ENCODE data around the gene GLIS1.

DNA sequence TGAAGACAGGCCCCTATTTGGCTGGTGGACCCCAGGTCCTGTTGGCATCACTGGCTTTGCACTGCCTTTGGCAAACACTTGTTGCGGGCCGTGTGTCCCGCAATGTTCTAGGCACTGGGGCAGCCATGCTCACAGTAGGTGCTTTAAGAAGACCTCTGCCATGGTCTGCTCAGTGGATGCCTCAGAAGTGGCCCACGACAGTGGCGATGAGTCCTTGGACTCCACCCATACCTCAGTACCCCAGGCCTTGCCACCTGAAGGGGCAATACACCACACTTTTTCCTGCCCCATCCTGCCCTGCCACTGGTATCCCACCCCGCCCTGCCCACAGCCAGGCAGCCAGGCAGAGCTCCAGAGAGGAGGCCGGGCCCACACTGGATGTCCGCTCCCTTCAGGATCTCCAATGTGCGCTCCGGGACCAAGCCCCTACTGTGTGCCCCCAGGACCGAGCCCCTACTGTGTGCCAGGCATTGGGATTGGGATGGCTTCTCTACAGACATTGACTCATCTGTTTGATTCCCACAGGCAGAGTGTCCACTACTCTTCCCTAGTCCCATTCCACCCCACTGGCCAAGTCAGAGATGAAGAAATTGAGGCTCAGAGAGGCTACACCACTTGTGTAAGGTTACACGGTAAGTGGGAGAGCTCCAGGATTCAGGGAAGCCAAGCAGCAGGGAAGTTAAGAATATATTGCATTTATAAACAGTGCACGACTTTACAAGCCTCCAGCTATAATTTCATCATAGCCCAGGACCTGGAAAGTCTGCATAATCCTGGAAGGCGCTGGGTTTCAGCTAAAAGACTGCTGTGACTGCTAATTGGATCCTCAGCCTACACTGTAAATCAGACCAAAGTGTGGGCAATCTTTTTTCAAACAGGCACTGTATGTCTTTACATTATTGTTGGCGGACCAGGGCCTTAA lies 178.1 kb downstream of the GLIS1 start:
- TF ChIP-seq, protein P1, sequence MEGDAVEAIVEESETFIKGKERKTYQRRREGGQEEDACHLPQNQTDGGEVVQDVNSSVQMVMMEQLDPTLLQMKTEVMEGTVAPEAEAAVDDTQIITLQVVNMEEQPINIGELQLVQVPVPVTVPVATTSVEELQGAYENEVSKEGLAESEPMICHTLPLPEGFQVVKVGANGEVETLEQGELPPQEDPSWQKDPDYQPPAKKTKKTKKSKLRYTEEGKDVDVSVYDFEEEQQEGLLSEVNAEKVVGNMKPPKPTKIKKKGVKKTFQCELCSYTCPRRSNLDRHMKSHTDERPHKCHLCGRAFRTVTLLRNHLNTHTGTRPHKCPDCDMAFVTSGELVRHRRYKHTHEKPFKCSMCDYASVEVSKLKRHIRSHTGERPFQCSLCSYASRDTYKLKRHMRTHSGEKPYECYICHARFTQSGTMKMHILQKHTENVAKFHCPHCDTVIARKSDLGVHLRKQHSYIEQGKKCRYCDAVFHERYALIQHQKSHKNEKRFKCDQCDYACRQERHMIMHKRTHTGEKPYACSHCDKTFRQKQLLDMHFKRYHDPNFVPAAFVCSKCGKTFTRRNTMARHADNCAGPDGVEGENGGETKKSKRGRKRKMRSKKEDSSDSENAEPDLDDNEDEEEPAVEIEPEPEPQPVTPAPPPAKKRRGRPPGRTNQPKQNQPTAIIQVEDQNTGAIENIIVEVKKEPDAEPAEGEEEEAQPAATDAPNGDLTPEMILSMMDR (conservative IDR thresholded peaks at IDR 0.05; ENCODE audit: low read depth, low read length), result no peak
- no peak for TF ChIP-seq EZH2 (IDR thresholded peaks at IDR 0.05; ENCODE audit: borderline replicate concordance, low read depth, low read length, poor library complexity, severe bottlenecking)

Data from A673 (cell line).